ENCODE measurements around the gene KLHL29.

Gene KLHL29

DNA sequence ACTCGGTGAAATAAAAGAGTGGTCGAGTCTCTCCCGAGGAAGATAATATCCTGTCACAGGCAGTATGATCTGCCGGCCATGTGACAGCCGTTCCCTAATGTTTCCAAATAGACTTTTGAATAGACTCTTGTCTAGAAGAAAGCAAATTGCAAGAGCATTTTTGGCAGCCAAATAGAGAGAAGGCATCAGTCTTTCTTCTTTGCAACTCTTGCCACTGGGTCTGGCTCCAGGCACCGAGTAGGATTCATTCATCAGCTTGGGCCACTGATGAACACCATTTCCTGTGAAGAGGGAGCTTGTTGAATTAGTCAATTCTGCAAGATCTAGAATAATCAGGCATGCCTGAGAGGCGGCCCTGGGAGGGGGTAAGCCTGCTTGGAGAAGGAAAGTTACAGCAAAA is 165.6 kb downstream of the KLHL29 start:
- TF ChIP-seq EGR1 (IDR thresholded peaks at IDR 0.05): no peak
- TF ChIP-seq TCF12 (IDR thresholded peaks at IDR 0.05; ENCODE audit: low read depth): no peak
- TF ChIP-seq TEAD4 (IDR thresholded peaks at IDR 0.05): no peak
- TF ChIP-seq, protein P1, sequence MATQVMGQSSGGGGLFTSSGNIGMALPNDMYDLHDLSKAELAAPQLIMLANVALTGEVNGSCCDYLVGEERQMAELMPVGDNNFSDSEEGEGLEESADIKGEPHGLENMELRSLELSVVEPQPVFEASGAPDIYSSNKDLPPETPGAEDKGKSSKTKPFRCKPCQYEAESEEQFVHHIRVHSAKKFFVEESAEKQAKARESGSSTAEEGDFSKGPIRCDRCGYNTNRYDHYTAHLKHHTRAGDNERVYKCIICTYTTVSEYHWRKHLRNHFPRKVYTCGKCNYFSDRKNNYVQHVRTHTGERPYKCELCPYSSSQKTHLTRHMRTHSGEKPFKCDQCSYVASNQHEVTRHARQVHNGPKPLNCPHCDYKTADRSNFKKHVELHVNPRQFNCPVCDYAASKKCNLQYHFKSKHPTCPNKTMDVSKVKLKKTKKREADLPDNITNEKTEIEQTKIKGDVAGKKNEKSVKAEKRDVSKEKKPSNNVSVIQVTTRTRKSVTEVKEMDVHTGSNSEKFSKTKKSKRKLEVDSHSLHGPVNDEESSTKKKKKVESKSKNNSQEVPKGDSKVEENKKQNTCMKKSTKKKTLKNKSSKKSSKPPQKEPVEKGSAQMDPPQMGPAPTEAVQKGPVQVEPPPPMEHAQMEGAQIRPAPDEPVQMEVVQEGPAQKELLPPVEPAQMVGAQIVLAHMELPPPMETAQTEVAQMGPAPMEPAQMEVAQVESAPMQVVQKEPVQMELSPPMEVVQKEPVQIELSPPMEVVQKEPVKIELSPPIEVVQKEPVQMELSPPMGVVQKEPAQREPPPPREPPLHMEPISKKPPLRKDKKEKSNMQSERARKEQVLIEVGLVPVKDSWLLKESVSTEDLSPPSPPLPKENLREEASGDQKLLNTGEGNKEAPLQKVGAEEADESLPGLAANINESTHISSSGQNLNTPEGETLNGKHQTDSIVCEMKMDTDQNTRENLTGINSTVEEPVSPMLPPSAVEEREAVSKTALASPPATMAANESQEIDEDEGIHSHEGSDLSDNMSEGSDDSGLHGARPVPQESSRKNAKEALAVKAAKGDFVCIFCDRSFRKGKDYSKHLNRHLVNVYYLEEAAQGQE (IDR thresholded peaks at IDR 0.05; ENCODE audit: low read depth): no peak
- TF ChIP-seq TAF1 (IDR thresholded peaks at IDR 0.05; ENCODE audit: low read depth): no peak
- TF ChIP-seq, protein P2, sequence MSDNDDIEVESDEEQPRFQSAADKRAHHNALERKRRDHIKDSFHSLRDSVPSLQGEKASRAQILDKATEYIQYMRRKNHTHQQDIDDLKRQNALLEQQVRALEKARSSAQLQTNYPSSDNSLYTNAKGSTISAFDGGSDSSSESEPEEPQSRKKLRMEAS (IDR thresholded peaks at IDR 0.05): no peak
- no peak for TF ChIP-seq NFIC (IDR thresholded peaks at IDR 0.05)
- TF ChIP-seq FOXM1 (IDR thresholded peaks at IDR 0.05; ENCODE audit: borderline replicate concordance, low read depth): no peak
- TF ChIP-seq, protein P3, sequence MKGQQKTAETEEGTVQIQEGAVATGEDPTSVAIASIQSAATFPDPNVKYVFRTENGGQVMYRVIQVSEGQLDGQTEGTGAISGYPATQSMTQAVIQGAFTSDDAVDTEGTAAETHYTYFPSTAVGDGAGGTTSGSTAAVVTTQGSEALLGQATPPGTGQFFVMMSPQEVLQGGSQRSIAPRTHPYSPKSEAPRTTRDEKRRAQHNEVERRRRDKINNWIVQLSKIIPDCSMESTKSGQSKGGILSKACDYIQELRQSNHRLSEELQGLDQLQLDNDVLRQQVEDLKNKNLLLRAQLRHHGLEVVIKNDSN (IDR thresholded peaks at IDR 0.05): no peak
- TF ChIP-seq RAD21 (IDR thresholded peaks at IDR 0.05; ENCODE audit: low read depth): no peak
- TF ChIP-seq YY1 (IDR thresholded peaks at IDR 0.05; ENCODE audit: low read depth): no peak
- no peak for TF ChIP-seq CEBPB (IDR thresholded peaks at IDR 0.05)
- no peak for TF ChIP-seq EP300 (IDR thresholded peaks at IDR 0.05; ENCODE audit: borderline replicate concordance)

DNA sequence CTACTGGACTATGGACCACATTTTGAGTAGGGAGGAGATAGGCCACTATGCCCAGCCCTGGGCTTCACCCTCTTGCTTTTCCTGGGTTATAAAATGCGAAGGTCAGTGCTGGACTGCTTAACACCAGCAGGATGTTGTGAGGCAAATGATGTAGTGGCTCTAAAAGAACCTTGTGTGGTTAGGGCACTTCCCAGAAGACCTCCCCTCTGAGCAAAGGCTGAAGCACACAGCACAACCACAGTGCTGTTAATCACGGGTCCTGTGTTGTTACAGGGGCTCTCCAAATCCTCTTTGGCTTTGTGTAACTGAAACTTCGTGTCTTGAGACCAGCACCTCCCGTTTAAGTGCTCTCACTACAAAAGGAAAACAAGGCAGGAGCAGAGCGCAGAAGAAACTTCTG is 166.9 kb downstream of the KLHL29 start:
- TF ChIP-seq FOXM1 (IDR thresholded peaks at IDR 0.05; ENCODE audit: borderline replicate concordance, low read depth) (no peak), RAD21 (IDR thresholded peaks at IDR 0.05; ENCODE audit: low read depth) (no peak), TAF1 (IDR thresholded peaks at IDR 0.05; ENCODE audit: low read depth) (no peak), ZBTB7A (IDR thresholded peaks at IDR 0.05; ENCODE audit: low read depth) (no peak), CREB1 (IDR thresholded peaks at IDR 0.05; ENCODE audit: low read depth) (no peak), NFIC (IDR thresholded peaks at IDR 0.05) (no peak), TEAD4 (IDR thresholded peaks at IDR 0.05) (no peak), YY1 (IDR thresholded peaks at IDR 0.05; ENCODE audit: low read depth) (no peak), EP300 (IDR thresholded peaks at IDR 0.05; ENCODE audit: borderline replicate concordance) (no peak), CEBPB (IDR thresholded peaks at IDR 0.05) (no peak), EGR1 (IDR thresholded peaks at IDR 0.05) (no peak), TCF12 (IDR thresholded peaks at IDR 0.05; ENCODE audit: low read depth) (no peak)
- TF ChIP-seq, protein P1 (IDR thresholded peaks at IDR 0.05; ENCODE audit: low read depth): no peak
- TF ChIP-seq, protein P3 (IDR thresholded peaks at IDR 0.05): no peak
- TF ChIP-seq, protein P2 (IDR thresholded peaks at IDR 0.05): no peak

DNA sequence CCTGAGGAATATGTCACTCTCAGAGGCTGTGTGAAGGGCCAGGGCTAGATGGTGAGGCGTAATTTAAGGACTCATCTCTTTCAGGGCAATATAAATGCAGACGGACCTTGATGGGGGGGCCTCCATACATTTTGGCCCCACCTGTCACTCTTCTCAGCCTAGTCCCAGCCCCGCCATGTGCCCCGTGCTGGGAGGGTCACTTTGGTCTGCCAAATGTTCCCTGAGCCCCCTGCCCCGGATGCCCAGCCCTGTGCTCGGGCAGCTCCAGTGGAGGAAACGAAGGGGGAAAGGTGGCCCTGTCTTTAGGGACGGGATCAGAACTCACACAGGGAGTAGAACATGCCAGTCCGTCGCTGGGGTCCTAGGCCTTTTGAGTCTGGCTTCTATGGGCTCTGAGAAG is 168.6 kb downstream of the KLHL29 start:
- TF ChIP-seq FOXM1 (IDR thresholded peaks at IDR 0.05; ENCODE audit: borderline replicate concordance, low read depth) (no peak), TAF1 (IDR thresholded peaks at IDR 0.05; ENCODE audit: low read depth) (no peak)

DNA sequence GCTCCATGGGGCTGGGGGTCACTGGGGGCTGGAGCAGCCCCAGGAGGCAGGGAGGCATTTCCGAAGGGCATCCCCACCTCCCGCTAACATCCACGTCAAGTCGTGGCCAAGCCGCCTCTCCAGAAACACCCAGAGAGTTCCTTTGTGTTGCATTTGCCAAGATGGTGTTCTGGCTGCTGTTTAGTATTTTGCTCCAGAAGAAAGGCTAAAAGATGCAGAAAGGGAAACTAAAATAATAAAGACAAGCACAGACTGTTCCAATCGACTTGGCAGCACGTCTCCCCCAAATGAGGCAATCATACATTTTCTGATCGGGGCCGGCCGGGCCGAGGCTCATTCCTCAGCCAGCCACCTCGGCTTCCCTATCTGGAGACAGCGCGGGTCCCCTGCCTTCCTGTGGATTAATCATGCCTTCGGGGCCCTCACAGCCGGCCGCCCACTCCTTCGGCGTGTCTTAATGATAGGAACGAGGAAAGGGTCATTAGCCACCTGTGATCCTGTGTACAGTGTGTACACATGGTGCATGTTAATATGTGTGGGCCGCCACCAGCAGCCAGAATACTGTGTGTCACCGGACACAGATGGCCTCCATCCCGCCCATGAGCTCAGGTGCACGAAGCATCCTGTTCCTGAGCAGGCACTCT is 169.2 kb downstream of the KLHL29 start:
- TF ChIP-seq CEBPB (IDR thresholded peaks at IDR 0.05) (no peak), TAF1 (IDR thresholded peaks at IDR 0.05; ENCODE audit: low read depth) (no peak), CREB1 (IDR thresholded peaks at IDR 0.05; ENCODE audit: low read depth) (no peak), FOXM1 (IDR thresholded peaks at IDR 0.05; ENCODE audit: borderline replicate concordance, low read depth) (no peak), EP300 (IDR thresholded peaks at IDR 0.05; ENCODE audit: borderline replicate concordance) (no peak), YY1 (IDR thresholded peaks at IDR 0.05; ENCODE audit: low read depth) (no peak), TEAD4 (IDR thresholded peaks at IDR 0.05) (no peak), TCF12 (IDR thresholded peaks at IDR 0.05; ENCODE audit: low read depth) (no peak)
- TF ChIP-seq, protein P1 (IDR thresholded peaks at IDR 0.05; ENCODE audit: low read depth): no peak
- TF ChIP-seq, protein P2 (IDR thresholded peaks at IDR 0.05): no peak

All from Ishikawa (cell line).